GM12873 (cell line): ENCODE results near the gene DNPH1.

Source experiments
- TF ChIP-seq, protein P1 (sequence below): IDR thresholded peaks from 2 replicates; pipeline ENCODE4 v1.5.1; 2012; ENCODE audit warnings: low read depth, mild to moderate bottlenecking, moderate library complexity, low read length, control low read depth; ENCODE audit not compliant: insufficient read depth; ENCODE audit errors: missing control alignments

DNPH1 gene

DNA sequence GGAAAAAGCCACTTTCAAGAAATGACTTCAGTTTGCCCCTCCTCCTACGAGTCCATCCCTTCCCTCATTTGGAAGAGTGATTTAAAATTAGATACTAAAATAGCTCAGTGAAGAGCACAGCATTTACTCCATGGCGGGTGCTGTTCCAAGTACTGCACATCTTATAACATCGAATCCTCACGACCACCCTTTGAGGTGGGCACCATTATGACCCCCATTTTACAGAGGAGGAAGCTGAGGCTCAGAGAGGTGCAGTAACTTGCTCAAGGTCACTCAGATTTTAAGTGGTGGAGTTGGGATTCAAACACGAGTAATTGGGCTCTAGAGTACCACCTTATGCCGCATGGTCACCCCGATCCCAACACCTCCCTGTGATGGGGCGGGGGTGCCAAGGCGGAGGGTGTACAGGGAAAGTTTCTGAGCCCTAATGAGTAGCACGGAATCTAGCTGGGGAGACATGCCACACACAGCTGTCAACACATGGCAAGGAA lies 39.5 kb upstream of the DNPH1 start:
- TF ChIP-seq, protein P1, sequence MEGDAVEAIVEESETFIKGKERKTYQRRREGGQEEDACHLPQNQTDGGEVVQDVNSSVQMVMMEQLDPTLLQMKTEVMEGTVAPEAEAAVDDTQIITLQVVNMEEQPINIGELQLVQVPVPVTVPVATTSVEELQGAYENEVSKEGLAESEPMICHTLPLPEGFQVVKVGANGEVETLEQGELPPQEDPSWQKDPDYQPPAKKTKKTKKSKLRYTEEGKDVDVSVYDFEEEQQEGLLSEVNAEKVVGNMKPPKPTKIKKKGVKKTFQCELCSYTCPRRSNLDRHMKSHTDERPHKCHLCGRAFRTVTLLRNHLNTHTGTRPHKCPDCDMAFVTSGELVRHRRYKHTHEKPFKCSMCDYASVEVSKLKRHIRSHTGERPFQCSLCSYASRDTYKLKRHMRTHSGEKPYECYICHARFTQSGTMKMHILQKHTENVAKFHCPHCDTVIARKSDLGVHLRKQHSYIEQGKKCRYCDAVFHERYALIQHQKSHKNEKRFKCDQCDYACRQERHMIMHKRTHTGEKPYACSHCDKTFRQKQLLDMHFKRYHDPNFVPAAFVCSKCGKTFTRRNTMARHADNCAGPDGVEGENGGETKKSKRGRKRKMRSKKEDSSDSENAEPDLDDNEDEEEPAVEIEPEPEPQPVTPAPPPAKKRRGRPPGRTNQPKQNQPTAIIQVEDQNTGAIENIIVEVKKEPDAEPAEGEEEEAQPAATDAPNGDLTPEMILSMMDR = no peak

DNA sequence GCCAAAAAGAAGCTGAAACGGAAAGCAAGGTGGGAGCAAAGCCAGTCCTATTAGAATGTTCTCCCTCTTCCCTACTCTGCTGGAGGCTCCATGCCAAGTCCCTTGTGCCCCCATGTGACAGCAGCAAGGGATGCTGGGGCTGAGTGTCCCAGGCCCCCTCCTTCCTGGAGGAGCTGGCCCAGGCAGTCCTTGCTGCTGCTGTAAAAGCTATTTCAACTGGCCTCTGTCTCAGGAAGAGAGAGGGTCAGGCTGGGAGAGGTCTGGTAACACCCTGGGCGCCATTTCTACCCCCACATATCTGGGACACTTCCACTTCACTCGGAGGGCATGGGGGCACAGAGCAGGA lies 39.0 kb upstream of the DNPH1 start:
- TF ChIP-seq, protein P1 = no peak

DNA sequence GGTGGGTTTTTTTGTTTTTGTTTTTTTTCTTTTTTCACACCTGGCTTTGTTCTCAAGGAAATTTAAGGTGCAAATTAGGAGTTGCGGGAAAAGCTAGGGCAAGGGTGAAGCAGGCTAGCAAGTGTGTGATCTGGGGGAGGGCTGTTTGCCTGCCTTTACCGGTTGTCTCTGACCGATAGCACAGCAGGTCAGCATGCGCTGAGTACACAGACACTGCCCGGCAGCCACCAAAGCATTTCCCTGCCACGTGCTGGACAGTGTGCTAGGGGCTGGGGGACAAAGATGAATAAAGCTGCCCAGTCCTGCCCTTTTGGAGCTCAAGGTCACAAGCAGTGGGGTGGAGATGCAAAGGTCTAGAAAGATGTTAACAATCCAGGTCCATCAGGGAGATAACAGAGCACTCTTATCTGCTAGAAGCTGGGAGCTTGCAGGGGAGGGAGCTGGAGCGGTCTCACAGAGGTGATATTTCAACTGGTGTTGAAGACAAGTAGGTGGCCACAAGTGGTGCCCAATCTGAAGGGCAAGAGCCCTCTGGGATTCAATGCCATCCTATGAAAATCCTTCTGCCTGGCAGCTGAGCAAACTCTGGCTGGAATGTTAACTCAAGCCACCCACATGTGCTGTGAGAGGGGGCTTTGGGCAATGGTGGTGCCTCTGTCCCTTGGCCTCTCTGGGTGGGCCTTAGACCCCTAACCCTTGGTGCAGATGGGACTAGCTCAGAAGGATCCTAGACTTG lies 38.5 kb upstream of the DNPH1 start:
- TF ChIP-seq, protein P1 = no peak

DNA sequence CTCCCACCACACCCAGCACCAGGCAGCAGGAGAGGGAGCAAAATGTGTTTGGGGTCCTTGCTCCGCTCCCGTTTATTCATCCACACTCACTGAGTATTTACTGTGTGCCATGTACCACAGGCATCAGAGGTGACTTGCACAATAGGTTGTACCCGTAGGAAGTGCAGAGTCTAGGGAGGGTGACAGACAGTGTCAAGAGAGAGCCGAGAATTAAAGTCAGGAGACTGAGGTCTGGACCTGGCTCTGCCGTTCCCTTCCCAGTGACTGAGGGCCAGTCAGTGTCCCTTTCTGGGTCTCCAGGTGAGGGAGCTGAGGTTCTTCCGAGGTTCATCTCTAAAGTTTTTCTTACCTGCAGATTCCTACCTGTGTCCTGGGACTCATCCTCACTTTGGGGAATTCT lies 36.3 kb upstream of the DNPH1 start:
- TF ChIP-seq, protein P1 = no peak

DNA sequence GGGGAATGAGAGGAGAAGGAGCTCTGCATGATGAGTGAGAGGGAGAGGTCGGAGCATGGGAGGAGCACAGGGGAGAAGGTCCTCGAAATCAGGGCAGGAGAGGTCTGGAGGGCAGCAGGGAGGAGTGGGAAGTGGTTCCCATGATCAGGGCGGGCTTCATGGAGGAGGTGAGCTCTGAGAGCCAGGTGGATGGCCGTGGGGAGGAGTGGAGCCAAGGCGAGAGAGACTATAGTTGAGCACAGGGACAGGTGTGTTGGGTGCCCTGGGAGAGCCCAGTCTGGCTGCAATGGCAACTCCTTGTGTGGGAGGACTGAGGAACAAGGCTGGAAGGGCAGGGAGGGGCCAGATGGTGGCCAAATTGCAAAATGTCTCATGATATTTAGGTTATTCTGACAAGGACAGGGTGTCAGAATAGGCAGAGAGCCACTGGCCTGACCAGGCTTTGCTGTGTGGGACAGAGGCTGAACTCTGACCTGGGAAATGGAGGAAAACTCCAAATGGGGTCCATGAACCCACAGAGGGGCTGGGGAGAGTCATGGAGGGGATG lies 35.4 kb upstream of the DNPH1 start:
- TF ChIP-seq, protein P1 = no peak

DNA sequence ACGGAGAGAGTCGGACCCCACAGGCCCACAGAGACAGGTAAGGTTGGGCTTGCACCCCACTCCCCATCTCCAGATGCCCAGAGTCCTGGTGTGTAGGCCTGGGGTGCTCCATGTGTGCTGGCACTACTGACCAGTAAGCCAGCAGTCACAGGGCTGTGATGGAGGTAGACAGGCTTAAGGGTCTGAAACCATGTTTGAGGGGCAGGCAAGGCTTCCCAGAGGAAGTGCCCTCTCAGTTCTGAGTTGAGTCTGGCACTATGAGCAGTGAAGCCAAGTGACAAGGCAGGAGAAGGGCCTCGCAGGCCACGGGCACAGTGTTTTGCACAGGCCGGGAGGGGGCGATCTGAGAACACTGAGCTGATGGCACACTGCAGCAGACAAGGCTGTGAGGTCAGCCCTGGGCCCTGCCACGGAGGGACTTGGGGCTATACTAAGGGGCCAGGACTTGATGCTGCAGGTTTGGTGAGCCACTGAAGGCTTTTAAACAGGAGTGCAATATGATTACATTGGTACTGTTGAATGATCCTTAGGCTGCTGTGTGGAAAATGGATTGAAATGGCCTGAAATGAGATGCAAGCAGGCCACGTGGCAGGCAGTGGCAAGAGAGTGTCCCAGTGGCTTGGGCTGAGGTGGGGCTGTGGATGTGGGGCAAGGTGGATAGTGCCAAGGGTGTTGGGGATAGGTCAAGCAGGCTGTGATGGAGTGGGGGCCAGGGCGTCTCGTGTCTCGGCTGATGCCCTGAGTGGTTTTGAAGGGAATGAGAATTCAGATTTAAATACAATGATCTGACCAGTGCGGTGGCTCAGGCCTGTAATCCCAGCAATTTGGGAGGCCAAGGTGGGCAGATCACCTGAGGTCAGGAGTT lies 34.3 kb upstream of the DNPH1 start:
- TF ChIP-seq, protein P1 = peak; percentile 95

DNA sequence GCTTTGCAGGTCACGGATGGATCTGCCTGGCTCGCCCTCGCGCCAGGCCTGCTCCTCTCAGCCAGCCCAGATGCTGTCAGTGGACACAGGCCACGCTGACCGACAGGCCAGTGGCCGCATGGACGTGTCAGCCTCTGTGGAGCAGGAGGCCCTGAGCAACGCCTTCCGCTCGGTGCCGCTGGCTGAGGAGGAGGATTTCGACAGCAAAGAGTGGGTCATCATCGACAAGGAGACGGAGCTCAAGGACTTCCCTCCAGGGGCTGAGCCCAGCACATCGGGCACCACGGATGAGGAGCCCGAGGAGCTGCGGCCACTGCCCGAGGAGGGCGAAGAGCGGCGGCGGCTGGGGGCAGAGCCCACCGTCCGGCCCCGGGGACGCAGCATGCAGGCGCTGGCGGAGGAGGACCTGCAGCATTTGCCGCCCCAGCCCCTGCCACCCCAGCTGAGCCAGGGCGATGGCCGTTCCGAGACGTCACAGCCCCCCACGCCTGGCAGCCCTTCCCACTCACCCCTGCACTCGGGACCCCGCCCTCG lies 33.6 kb upstream of the DNPH1 start:
- TF ChIP-seq, protein P1 = no peak
